22Rv1 (cell line): ENCODE data around the gene SETBP1.

Source experiments
- CTCF ChIP-seq: fragments of 450-650 bp; IDR thresholded peaks from 2 replicates; pipeline ENCODE4 v1.5.1; 2017; ENCODE audit warnings: mild to moderate bottlenecking
- ZFX ChIP-seq: fragments of 450-650 bp; IDR thresholded peaks from 2 replicates; pipeline ENCODE4 v1.6.1; 2017; ENCODE audit warnings: antibody characterized with exemption, borderline replicate concordance

GRCh38 chr18:44895176-44895798, 214.6 kb downstream of the SETBP1 start:
- TF ChIP-seq CTCF: peak; percentile 60
- no peak for TF ChIP-seq ZFX
